ENCODE results near the gene CLEC1B. TPM values are rescaled to one million over a fixed set of nuclear protein-coding genes. Genes with fewer than 3 reads are reported as not detected.

The CLEC1B gene
- total RNA-seq, 1 experiment from 2014 or later = not detected

DNA sequence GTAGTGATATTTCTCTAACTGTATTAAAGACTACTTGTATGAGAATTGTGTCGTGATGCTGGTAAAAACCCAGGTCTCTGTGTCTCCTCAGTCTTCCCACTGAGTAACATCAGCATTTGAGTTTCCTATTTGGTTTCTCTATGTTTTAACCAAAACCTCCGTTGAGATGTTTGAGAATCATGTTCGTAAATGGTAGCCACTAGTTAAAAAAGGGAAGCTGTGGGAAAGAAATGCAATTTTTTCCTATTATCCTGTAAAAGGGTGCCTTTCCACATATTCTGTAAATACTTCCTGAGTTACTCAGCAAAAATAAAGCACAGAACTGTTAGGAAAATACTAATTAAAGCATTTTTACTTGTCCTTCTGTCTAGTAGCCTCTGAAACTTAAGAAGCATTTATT, 7.0 kb downstream of the CLEC1B start:
- no peak overlapping the region for H3K27ac ChIP-seq (ENCODE audit: low read length)
- intact Hi-C loops (cut with micrococcal nuclease; ENCODE audit: unreplicated experiment) (no loop called here), in situ Hi-C loops (cut with HindIII; ENCODE audit: low pct_unique_long_range_greater_than_20kb, low sequenced_read_pairs) (no loop called here)
- TF ChIP-seq TCF7L2 (IDR thresholded peaks at IDR 0.05; ENCODE audit: low read depth, low read length) (no peak), POLR2AphosphoS5 (IDR thresholded peaks at IDR 0.05; ENCODE audit: low read depth, low read length) (no peak), REST (IDR thresholded peaks at IDR 0.05; ENCODE audit: insufficient read depth in 1 of 2, low read depth in 2 of 2, low read length in 1 of 2) (no peak), SIN3A (IDR thresholded peaks at IDR 0.05; ENCODE audit: borderline replicate concordance, insufficient read depth, low read depth, low read length) (no peak)
- TF ChIP-seq, protein P1, sequence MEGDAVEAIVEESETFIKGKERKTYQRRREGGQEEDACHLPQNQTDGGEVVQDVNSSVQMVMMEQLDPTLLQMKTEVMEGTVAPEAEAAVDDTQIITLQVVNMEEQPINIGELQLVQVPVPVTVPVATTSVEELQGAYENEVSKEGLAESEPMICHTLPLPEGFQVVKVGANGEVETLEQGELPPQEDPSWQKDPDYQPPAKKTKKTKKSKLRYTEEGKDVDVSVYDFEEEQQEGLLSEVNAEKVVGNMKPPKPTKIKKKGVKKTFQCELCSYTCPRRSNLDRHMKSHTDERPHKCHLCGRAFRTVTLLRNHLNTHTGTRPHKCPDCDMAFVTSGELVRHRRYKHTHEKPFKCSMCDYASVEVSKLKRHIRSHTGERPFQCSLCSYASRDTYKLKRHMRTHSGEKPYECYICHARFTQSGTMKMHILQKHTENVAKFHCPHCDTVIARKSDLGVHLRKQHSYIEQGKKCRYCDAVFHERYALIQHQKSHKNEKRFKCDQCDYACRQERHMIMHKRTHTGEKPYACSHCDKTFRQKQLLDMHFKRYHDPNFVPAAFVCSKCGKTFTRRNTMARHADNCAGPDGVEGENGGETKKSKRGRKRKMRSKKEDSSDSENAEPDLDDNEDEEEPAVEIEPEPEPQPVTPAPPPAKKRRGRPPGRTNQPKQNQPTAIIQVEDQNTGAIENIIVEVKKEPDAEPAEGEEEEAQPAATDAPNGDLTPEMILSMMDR (IDR thresholded peaks at IDR 0.05) = no peak
- H3K4me1 ChIP-seq (ENCODE audit: control insufficient read depth, insufficient read depth, low read length) = no peaks in the 10 kb centered on the region
- CTCF ChIA-PET = no interaction called here
- no peaks in the 10 kb centered on the region for H3K36me3 ChIP-seq (ENCODE audit: control insufficient read depth, insufficient read depth, low read length)
- BruUV-seq (replicated peaks) = no TSS peak
- ATAC-seq (no peak), DNase-seq (ENCODE audit: low read depth, low spot score) (no peak)
- H3K4me3 ChIP-seq (ENCODE audit: low read depth in 2 of 2, low read length in 2 of 2) = no peak overlapping the region
- no peaks in the 10 kb centered on the region for H3K9me3 ChIP-seq (ENCODE audit: control insufficient read depth, insufficient read depth, low read depth, low read length)
- no peaks in the 10 kb centered on the region; the same call in none of the 2 replicates for H3K27me3 ChIP-seq (ENCODE audit: control insufficient read depth, insufficient read depth, low read length)
- POLR2A ChIA-PET = no interaction called here

GRCh38 chr12:9980126-9980525, 18.8 kb downstream of the CLEC1B start:
- DNase-seq (ENCODE audit: low read depth, low spot score) = no peak
- TF ChIP-seq, protein P1 (IDR thresholded peaks at IDR 0.05) = no peak
- no peak for TF ChIP-seq SIN3A (IDR thresholded peaks at IDR 0.05; ENCODE audit: borderline replicate concordance, insufficient read depth, low read depth, low read length)
- TF ChIP-seq POLR2AphosphoS5 (IDR thresholded peaks at IDR 0.05; ENCODE audit: low read depth, low read length) = no peak
- TF ChIP-seq TCF7L2 (IDR thresholded peaks at IDR 0.05; ENCODE audit: low read depth, low read length) = no peak
- no peak for TF ChIP-seq REST (IDR thresholded peaks at IDR 0.05; ENCODE audit: insufficient read depth in 1 of 2, low read depth in 2 of 2, low read length in 1 of 2)
- no peaks in the 10 kb centered on the region for H3K36me3 ChIP-seq (ENCODE audit: control insufficient read depth, insufficient read depth, low read length)
- ChIA-PET POLR2A (no interaction called here), CTCF (no interaction called here)
- BruUV-seq (replicated peaks) = no TSS peak
- intact Hi-C loops (cut with micrococcal nuclease; ENCODE audit: unreplicated experiment) (no loop called here), in situ Hi-C loops (cut with HindIII; ENCODE audit: low pct_unique_long_range_greater_than_20kb, low sequenced_read_pairs) (no loop called here)
- no peaks in the 10 kb centered on the region for H3K4me1 ChIP-seq (ENCODE audit: control insufficient read depth, insufficient read depth, low read length)
- H3K27ac ChIP-seq (ENCODE audit: low read length) = no peak overlapping the region
- H3K9me3 ChIP-seq (ENCODE audit: control insufficient read depth, insufficient read depth, low read depth, low read length) = no peaks in the 10 kb centered on the region
- ATAC-seq = no peak
- H3K4me3 ChIP-seq (ENCODE audit: low read depth in 2 of 2, low read length in 2 of 2) = no peak overlapping the region
- H3K27me3 ChIP-seq (ENCODE audit: control insufficient read depth, insufficient read depth, low read length) = no peaks in the 10 kb centered on the region
